ENCODE results near the gene TPSD1. TPM values are rescaled to one million over a fixed set of nuclear protein-coding genes. Genes with fewer than 3 reads are reported as not detected.
A peak's percentile ranks its signal among the peaks of the same experiment; 100 is the strongest.
"Not testable (repeated sequence)": the region's sequence is repeated elsewhere in the genome, so short reads cannot be mapped to it uniquely, and the experiment has no call there.

TPSD1 gene
- total RNA-seq, 2 donors from 2014 or later: 1.6 TPM; not detected in 1

DNA sequence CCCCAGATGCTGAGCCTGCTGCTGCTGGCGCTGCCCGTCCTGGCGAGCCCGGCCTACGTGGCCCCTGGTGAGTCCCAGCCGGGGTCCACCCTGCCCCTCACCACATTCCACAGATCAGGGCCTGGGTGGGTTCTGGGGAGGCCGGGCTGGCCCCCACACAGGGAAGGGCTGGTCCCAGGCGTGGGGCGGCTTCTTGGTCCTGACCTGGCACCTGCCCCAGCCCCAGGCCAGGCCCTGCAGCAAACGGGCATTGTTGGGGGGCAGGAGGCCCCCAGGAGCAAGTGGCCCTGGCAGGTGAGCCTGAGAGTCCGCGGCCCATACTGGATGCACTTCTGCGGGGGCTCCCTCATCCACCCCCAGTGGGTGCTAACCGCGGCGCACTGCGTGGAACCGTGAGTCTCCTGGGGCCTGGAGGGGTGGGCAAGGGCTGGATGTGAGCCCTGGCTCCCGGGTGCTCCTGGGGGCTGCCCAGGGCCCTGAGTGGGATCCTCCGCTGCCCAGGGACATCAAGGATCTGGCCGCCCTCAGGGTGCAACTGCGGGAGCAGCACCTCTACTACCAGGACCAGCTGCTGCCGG lies 516 bp downstream of the TPSD1 start:
- H3K27me3 ChIP-seq, DNase-seq: not testable (repeated sequence)

DNA sequence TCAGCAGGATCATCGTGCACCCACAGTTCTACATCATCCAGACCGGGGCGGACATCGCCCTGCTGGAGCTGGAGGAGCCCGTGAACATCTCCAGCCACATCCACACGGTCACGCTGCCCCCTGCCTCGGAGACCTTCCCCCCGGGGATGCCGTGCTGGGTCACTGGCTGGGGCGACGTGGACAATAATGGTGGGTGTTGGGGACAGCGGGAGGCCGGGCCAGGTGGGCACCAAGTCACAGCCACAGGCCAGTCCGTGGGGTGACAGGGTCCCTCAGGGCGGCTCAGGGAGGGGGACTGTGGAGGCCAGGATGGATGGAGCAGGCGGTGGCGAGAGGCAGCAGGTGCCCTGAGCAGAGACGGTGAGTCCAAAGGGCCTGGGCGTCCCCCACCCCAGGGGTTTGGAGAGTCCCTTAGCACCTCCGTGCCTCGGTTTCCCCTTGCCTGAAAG lies 1.0 kb downstream of the TPSD1 start:
- H3K27me3 ChIP-seq: peaks cover 0 to 5% of the 10 kb centered on the region in 2 donors
- H3K27ac ChIP-seq: no peak overlapping the region
- TF ChIP-seq, protein P1, sequence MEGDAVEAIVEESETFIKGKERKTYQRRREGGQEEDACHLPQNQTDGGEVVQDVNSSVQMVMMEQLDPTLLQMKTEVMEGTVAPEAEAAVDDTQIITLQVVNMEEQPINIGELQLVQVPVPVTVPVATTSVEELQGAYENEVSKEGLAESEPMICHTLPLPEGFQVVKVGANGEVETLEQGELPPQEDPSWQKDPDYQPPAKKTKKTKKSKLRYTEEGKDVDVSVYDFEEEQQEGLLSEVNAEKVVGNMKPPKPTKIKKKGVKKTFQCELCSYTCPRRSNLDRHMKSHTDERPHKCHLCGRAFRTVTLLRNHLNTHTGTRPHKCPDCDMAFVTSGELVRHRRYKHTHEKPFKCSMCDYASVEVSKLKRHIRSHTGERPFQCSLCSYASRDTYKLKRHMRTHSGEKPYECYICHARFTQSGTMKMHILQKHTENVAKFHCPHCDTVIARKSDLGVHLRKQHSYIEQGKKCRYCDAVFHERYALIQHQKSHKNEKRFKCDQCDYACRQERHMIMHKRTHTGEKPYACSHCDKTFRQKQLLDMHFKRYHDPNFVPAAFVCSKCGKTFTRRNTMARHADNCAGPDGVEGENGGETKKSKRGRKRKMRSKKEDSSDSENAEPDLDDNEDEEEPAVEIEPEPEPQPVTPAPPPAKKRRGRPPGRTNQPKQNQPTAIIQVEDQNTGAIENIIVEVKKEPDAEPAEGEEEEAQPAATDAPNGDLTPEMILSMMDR (IDR thresholded peaks at IDR 0.05): no peak
- no peak for TF ChIP-seq POLR2A (IDR thresholded peaks at IDR 0.05)
- intact Hi-C loops (cut with DNase I): no loop called here
- no peak overlapping the region for H3K4me3 ChIP-seq
- peaks cover 9% of the 10 kb centered on the region for H3K4me1 ChIP-seq
- 62 to 72% methylated on average over 12 to 22 of the region's 22 CpGs for WGBS, 2 donors
- ATAC-seq (no peak), DNase-seq (no peak)
- no peaks in the 10 kb centered on the region for H3K9me3 ChIP-seq
- H3K36me3 ChIP-seq (replicated peaks in 1 of 2; ENCODE audit: insufficient read depth in 1 of 2, low read depth in 2 of 2): no peaks in the 10 kb centered on the region

More for the DNA sequence above, 516 bp downstream of the TPSD1 start:
- 60% methylated on average over 20 of the region's 23 CpGs; no CpG with 5 or more reads in 1 of the 2 donors for WGBS, 2 donors
- H3K4me1 ChIP-seq; H3K4me3 ChIP-seq; ATAC-seq; H3K27ac ChIP-seq; H3K9me3 ChIP-seq; H3K36me3 ChIP-seq (replicated peaks in 1 of 2; ENCODE audit: insufficient read depth in 1 of 2, low read depth in 2 of 2); intact Hi-C loops (cut with DNase I): not testable (repeated sequence)

DNA sequence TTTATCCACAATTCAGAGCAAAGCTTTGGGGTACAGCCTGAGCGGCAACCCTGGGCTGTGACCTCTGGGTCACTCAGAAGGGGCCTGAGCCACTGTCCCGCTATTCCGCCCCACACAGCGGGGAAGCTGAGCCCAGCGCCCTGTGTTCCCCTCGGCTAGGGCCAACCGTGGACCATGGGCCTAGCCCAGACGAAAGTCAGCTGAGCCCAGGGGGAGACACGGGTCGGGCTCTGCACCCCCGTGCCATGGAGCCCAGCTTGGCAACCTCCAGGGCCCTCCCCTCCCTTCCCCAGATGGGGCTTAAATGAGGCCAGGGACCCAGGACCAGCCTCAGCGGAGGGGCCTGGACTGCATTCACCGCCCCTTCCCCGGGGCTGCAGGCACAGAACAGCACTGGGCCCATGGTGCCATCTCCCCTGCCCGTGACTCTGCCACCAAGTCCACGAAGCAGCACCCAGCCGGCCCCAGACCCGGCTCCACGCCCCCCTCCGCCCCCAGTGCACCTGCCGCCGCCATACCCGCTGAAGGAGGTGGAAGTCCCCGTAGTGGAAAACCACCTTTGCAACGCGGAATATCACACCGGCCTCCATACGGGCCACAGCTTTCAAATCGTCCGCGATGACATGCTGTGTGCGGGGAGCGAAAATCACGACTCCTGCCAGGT lies 1.8 kb downstream of the TPSD1 start:
- TF ChIP-seq, protein P1 (IDR thresholded peaks at IDR 0.05): no peak
- TF ChIP-seq POLR2A (IDR thresholded peaks at IDR 0.05): no peak
- no peaks in the 10 kb centered on the region for H3K36me3 ChIP-seq (replicated peaks in 1 of 2; ENCODE audit: insufficient read depth in 1 of 2, low read depth in 2 of 2)
- peaks cover 0 to 6% of the 10 kb centered on the region in 2 donors for H3K27me3 ChIP-seq
- 64 to 66% methylated on average over 16 to 17 of the region's 34 CpGs for WGBS, 2 donors
- no peaks in the 10 kb centered on the region for H3K9me3 ChIP-seq
- peaks cover 9% of the 10 kb centered on the region for H3K4me1 ChIP-seq
- intact Hi-C loops (cut with DNase I): no loop called here
- ATAC-seq (no peak), DNase-seq (no peak)
- H3K4me3 ChIP-seq: no peak overlapping the region
- H3K27ac ChIP-seq: no peak overlapping the region

DNA sequence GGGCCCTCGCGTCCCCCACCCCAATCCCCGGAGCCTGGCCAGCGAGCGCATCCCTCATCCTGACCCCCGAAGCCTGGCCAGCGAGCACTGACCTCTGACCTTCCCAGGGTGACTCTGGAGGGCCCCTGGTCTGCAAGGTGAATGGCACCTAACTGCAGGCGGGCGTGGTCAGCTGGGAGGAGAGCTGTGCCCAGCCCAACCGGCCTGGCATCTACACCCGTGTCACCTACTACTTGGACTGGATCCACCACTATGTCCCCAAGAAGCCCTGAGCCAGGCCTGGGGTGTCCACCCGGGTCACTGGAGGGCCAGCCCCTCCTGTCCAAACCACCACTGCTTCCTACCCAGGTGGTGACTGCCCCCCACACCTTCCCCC lies 2.3 kb downstream of the TPSD1 start:
- WGBS, 2 donors: 48 to 58% methylated on average over 2 to 9 of the region's 12 CpGs
- DNase-seq (no peak), ATAC-seq (no peak)
- H3K4me1 ChIP-seq: peaks cover 9% of the 10 kb centered on the region
- H3K9me3 ChIP-seq: no peaks in the 10 kb centered on the region
- intact Hi-C loops (cut with DNase I): no loop called here
- no peak for TF ChIP-seq POLR2A (IDR thresholded peaks at IDR 0.05)
- TF ChIP-seq, protein P1 (IDR thresholded peaks at IDR 0.05): no peak
- peaks cover 0 to 10% of the 10 kb centered on the region in 2 donors for H3K27me3 ChIP-seq
- H3K27ac ChIP-seq: no peak overlapping the region
- H3K36me3 ChIP-seq (replicated peaks in 1 of 2; ENCODE audit: insufficient read depth in 1 of 2, low read depth in 2 of 2): no peaks in the 10 kb centered on the region
- H3K4me3 ChIP-seq: no peak overlapping the region

DNA sequence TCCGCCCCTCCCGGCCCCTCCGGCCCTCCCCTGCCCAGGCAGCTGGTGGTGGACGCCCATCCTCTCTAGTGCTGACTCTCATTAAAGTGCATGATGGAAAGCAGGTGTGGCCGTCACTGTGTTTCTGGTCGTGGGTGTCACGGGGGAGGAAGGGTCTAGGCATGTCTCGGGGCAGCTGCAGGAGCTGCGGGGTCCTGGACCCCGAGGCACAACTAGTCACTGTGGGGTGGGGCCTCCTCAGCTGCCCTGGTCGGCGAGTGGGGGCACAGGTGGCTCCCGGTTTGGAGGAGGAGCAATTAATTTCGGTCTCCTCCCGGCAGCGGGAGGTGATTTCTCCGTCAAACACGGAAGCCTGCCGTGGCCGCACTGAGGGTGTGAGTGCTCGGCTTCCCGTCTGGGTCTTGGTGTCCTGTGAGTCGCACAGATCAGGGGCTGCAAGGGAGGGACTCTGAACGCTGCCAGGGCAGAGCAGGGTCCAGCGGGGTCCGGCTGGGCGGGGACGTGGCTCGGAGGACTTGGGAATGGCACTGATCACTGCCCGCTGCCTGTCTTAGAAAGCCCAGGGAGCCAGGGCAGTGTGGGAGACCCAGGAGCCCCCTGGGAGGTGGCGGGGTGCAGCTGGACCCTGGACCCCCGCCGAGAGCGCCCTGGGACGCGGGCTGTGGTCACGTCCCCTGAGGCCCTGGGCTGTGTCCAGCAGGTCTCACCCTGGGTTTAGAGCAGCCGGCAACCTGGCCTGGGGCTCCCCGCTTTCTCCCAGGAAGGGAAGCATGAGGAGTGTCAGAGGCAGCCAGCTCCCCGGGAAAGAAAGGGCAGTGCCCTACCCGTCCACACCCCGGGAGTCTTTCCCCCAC lies 3.3 kb downstream of the TPSD1 start:
- Histone ChIP-seq H3K36me3 (replicated peaks in 1 of 2; ENCODE audit: insufficient read depth in 1 of 2, low read depth in 2 of 2) (no peaks in the 10 kb centered on the region), H3K9me3 (no peaks in the 10 kb centered on the region), H3K4me1 (peaks cover 9% of the 10 kb centered on the region), H3K4me3 (no peak overlapping the region), H3K27ac (no peak overlapping the region), H3K27me3 (peaks cover 0 to 10% of the 10 kb centered on the region in 2 donors)
- intact Hi-C loops (cut with DNase I): no loop called here
- peak in 2 of 4 donors; percentile 34 to 42 for DNase-seq
- 8 to 14% methylated on average over 10 to 41 of the region's 42 CpGs for WGBS, 2 donors
- TF ChIP-seq, protein P1 (IDR thresholded peaks at IDR 0.05): no peak
- no peak for TF ChIP-seq POLR2A (IDR thresholded peaks at IDR 0.05)
- peak; percentile 22 for ATAC-seq
